Stomach (tissue), 9 donors: ENCODE data around the gene KIF6. TPM values are rescaled to one million over a fixed set of nuclear protein-coding genes. Genes with fewer than 3 reads are reported as not detected.

Experiments used
- DNase-seq, 2 donors: peaks; one replicate each; pipeline versions ENCODE4 v3.0.0 to v3.0.0-alpha.2; 2013 to 2019
- H3K27ac ChIP-seq, 5 donors: fragments of 200-600 bp in 4 of 5; sonication (generic) in 4 of 5; one replicate each; pipeline ENCODE4 v1.5.1; 2013 to 2019; ENCODE audit warnings: mild to moderate bottlenecking in 1 of 5, moderate library complexity in 1 of 5
- H3K27me3 ChIP-seq, 3 donors: fragments of 200-600 bp; sonication (generic); one replicate each; pipeline ENCODE4 v1.5.1; 2017 to 2019; ENCODE audit warnings: mixed run types in 1 of 3
- H3K36me3 ChIP-seq, 4 donors: fragments of 200-600 bp; sonication (generic); 1 replicate in 3 of 4; 2 replicates in 1 of 4; pipeline ENCODE4 v1.5.1; 2016 to 2019
- H3K4me1 ChIP-seq, 4 donors: fragments of 200-600 bp; sonication (generic); one replicate each; pipeline ENCODE4 v1.5.1; 2016 to 2019
- H3K4me3 ChIP-seq, 4 donors: fragments of 200-600 bp; sonication (generic) in 3 of 4; one replicate each; pipeline ENCODE4 v1.5.1; 2016 to 2019; ENCODE audit warnings: mild to moderate bottlenecking in 1 of 4
- H3K9me3 ChIP-seq, 4 donors: fragments of 200-600 bp; sonication (generic); one replicate each; pipeline ENCODE4 v1.5.1; 2016 to 2019
- EP300 ChIP-seq: sonication (generic); formaldehyde crosslinking; IDR thresholded peaks from one replicate; pipeline ENCODE4 v1.6.1; 2017; ENCODE audit warnings: antibody characterized with exemption
- POLR2A ChIP-seq, 4 donors: fragments of 450-650 bp; IDR thresholded peaks; one replicate each; pipeline ENCODE4 v1.6.1; 2016; ENCODE audit warnings: antibody characterized with exemption in 4 of 4, control low read depth in 2 of 4, mild to moderate bottlenecking in 1 of 4, moderate library complexity in 1 of 4
- POLR2AphosphoS5 ChIP-seq, 3 donors: sonication (generic); formaldehyde crosslinking; IDR thresholded peaks; one replicate each; pipeline ENCODE4 v1.6.1; 2016; ENCODE audit warnings: antibody characterized with exemption in 3 of 3
- WGBS, 5 donors: extraction: QIAGEN DNeasy Blood & Tissue Kit in 3 of 5; methylation state at CpG; one replicate each; pipeline versions ENCODE4 v1.1.5 to v1.1.7; 2013 to 2018; 5-methylcytosine and 5-hydroxymethylcytosine counted together
- intact Hi-C: fragments of 100-400 bp; cut with DNase I; formaldehyde crosslinking; loops from one replicate; pipeline ENCODE4 v1.15.1; 2023; ENCODE audit warnings: low total_unique reads
- polyA plus RNA-seq, 3 donors: library from polyadenylated mRNA; stranded (reverse); fragments of 200-250 nt; gene quantifications; one replicate each; pipeline ENCODE4 v1.2.3, GENCODE V29; 2013
- total RNA-seq, 5 donors: library from RNA; depleted of rRNA; stranded (reverse); fragments of >200 nt; gene quantifications; one replicate each; pipeline versions ENCODE4 v1.1.0 to v1.2.3, GENCODE V29; 2014 to 2016
- TF ChIP-seq, protein P1 (sequence below), 7 experiments: fragments of 450-650 bp in 4 of 7; fragments of 200-600 bp in 3 of 7; sonication (generic) in 3 of 7; IDR thresholded peaks; one replicate each; pipeline ENCODE4 v1.5.1; 2016 to 2019; ENCODE audit warnings: antibody characterized with exemption in 7 of 7, control low read depth in 2 of 7, mild to moderate bottlenecking in 1 of 7
- donor health status: healthy with polysubstance abuse.
- donor health status: Bipolar disorder and iron deficiency.
- donor health status: healthy.

Gene KIF6
- total and polyA plus RNA-seq, 8 donors, result 0.25 to 9.8 (median 0.37) TPM; not detected in 3

DNA sequence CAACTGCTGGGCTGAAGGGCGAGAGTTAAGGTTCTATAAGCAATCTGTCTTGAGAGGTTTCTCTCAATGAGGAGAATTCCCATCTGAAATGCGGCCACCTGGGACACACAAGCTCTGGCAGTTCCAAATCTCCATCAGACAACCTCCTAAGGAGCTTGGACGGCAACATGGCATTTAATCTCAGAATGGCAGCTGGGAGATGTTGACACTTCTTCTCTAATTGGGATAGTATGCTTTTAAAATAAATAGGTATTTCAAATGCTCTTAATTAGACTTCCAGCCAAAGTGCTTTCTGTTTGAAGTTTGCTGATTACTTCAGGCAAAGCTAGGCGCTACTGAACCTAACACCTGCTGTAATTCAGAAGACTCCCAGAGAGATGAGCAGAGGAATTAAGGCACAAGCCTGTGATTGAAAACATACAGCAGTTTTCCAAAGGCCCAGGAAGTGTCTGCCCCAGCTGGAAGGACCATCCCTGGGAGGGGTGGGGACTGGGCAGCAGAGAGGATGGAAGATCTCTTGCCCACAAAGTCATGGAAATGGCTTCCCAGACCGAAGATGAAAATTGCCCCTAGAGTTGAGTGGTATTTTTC lies 343.6 kb downstream of the KIF6 start:
- H3K36me3 ChIP-seq, result no peaks in the 10 kb centered on the region
- no peaks in the 10 kb centered on the region for H3K27me3 ChIP-seq
- TF ChIP-seq, protein P1, sequence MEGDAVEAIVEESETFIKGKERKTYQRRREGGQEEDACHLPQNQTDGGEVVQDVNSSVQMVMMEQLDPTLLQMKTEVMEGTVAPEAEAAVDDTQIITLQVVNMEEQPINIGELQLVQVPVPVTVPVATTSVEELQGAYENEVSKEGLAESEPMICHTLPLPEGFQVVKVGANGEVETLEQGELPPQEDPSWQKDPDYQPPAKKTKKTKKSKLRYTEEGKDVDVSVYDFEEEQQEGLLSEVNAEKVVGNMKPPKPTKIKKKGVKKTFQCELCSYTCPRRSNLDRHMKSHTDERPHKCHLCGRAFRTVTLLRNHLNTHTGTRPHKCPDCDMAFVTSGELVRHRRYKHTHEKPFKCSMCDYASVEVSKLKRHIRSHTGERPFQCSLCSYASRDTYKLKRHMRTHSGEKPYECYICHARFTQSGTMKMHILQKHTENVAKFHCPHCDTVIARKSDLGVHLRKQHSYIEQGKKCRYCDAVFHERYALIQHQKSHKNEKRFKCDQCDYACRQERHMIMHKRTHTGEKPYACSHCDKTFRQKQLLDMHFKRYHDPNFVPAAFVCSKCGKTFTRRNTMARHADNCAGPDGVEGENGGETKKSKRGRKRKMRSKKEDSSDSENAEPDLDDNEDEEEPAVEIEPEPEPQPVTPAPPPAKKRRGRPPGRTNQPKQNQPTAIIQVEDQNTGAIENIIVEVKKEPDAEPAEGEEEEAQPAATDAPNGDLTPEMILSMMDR (IDR thresholded peaks at IDR 0.05), result no peak
- TF ChIP-seq POLR2AphosphoS5 (IDR thresholded peaks at IDR 0.05), result no peak
- TF ChIP-seq POLR2A (IDR thresholded peaks at IDR 0.05), result no peak
- TF ChIP-seq EP300, result no peak
- no peak overlapping the region for H3K27ac ChIP-seq
- peaks cover 0 to 9% (median 1%) of the 10 kb centered on the region in 4 donors for H3K4me1 ChIP-seq
- H3K4me3 ChIP-seq, result no peak overlapping the region
- DNase-seq, result no peak
- H3K9me3 ChIP-seq, result no peaks in the 10 kb centered on the region
- WGBS, 5 donors, result 73 to 84% (median 80%) methylated on average over 5 of the region's 5 CpGs
- intact Hi-C loops, result no loop called here

DNA sequence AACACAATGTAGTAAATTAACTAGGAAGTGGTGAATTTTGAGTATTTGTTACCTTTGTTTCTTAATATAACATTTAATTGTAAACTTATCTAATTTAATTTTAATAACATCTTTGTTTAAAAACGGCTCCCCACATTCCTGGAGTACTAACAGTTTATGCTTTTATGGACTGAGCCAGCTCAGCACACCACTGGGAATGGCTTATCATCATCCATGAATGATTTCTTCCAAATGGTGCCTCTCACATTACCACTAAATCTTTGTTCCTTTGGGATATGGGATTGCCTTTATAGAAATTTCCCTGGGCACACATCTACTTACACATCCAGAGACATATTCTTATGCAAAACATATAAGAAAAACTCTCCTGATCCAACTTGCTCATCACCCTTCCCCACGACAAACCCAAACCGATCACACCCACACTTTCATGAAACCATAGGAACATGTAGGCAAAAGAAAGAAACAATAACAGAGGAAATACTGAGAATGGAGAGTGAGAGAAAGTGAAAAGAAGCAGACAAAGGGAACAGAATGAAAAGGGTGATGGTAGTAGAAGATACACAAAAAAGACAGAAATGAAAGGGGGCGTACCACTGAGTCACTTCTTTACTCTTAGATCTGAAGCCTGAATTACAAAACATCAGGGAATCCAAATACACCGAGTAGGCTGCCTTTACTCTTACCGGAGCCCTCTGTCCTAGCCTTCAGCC lies 344.2 kb downstream of the KIF6 start:
- H3K4me1 ChIP-seq, result peaks cover 0 to 3% (median 0%) of the 10 kb centered on the region in 4 donors
- intact Hi-C loops, result no loop called here
- H3K9me3 ChIP-seq, result no peaks in the 10 kb centered on the region
- H3K27me3 ChIP-seq, result no peaks in the 10 kb centered on the region
- H3K27ac ChIP-seq, result no peak overlapping the region
- 81 to 85% (median 83%) methylated on average over 6 of the region's 6 CpGs for WGBS, 5 donors
- TF ChIP-seq POLR2AphosphoS5 (IDR thresholded peaks at IDR 0.05) (no peak), POLR2A (IDR thresholded peaks at IDR 0.05) (no peak), EP300 (no peak)
- TF ChIP-seq, protein P1 (IDR thresholded peaks at IDR 0.05), result no peak
- H3K4me3 ChIP-seq, result no peak overlapping the region
- no peak for DNase-seq
- H3K36me3 ChIP-seq, result no peaks in the 10 kb centered on the region

DNA sequence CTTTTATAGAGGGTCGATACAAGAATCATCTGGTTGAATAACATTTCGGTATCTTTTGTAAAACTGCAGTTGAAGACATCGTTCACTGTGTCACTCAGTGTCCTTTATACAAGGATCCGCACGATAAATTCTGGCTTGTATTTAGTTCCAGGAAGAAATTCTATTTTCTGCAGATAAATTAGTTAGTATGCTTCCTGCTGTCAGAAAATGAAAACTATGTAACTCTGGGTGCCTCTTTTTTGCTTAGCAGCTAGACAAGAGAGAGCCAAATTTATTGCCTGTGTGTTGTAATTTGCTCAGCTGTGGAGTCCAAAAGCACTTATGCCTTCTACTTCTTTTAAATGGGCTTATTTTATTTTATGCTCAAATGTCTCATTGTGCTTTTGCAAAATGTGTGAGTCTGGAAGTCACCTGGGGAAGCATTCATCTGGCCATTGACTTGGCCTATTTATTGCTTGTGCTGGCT lies 346.2 kb downstream of the KIF6 start:
- intact Hi-C loops, result no loop called here
- no peaks in the 10 kb centered on the region for H3K9me3 ChIP-seq
- peaks cover 0 to 3% (median 0%) of the 10 kb centered on the region in 4 donors for H3K4me1 ChIP-seq
- H3K27me3 ChIP-seq, result no peaks in the 10 kb centered on the region
- no peaks in the 10 kb centered on the region for H3K36me3 ChIP-seq
- no peak for TF ChIP-seq EP300
- TF ChIP-seq, protein P1 (IDR thresholded peaks at IDR 0.05), result no peak
- no peak for TF ChIP-seq POLR2AphosphoS5 (IDR thresholded peaks at IDR 0.05)
- no peak for TF ChIP-seq POLR2A (IDR thresholded peaks at IDR 0.05)
- WGBS, 5 donors, result 76 to 87% (median 81%) methylated on average over 5 of the region's 5 CpGs
- no peak for DNase-seq
- no peak overlapping the region for H3K4me3 ChIP-seq
- no peak overlapping the region for H3K27ac ChIP-seq

DNA sequence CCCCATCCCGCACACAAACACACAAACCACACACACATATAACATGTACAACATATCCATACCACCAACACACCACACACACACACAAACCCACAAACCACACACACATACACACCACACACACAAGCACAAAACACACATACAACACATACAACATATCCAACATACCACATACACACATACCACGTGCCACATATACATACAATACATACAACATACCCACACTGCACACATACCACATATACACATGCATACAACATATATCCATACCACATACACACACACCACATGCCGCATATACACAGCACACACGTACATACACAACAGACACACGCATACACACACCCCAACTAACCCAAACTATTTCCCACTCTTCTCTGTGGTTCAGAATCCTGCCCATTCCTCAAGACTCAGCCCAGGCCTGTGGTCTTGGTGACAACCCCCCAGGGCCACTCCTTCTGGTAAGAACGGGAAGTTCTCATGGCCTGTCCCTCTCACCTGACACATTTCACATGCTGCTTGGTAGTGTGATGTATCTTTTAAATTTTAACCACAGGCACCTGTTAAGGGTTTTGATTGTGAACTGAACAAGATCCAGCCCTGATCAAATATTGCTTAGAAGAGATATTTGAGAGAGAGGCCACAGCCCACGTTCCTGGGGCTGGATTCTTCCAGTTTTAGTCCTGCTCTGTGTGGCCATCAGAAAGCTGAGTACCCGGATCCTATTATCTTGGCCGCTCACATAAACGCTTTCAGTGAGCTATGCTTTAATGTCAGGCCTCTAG lies 346.8 kb downstream of the KIF6 start:
- H3K9me3 ChIP-seq, result no peaks in the 10 kb centered on the region
- WGBS, 5 donors, result 69 to 75% (median 69%) methylated on average over 10 of the region's 10 CpGs

More for the DNA sequence above, 346.8 kb downstream of the KIF6 start:
- Histone ChIP-seq H3K4me1 (peaks cover 0 to 3% (median 0%) of the 10 kb centered on the region in 4 donors), H3K36me3 (no peaks in the 10 kb centered on the region), H3K27me3 (no peaks in the 10 kb centered on the region), H3K27ac (no peak overlapping the region), H3K4me3 (no peak overlapping the region)
- TF ChIP-seq, protein P1 (IDR thresholded peaks at IDR 0.05), result no peak
- TF ChIP-seq POLR2A (IDR thresholded peaks at IDR 0.05), result peak in 1 of 4 donors; percentile 62
- no peak for DNase-seq
- intact Hi-C loops, result no loop called here
